Stimulated activated CD8-positive, alpha-beta memory T cell treated with anti-CD3 and anti-CD28 coated beads, Interleukin-7, amount 100 ng/mL, for 48 hours (primary cell): ENCODE results near the gene SAPCD2.
A peak's percentile ranks its signal among the peaks of the same experiment; 100 is the strongest.

Experiments
- DNase-seq, 2 donors: peaks; one replicate each; pipeline ENCODE4 v3.0.0-alpha.2; 2020; ENCODE audit warnings: low read depth in 1 of 2; ENCODE audit errors: extremely low read depth in 1 of 2

The SAPCD2 gene

DNA sequence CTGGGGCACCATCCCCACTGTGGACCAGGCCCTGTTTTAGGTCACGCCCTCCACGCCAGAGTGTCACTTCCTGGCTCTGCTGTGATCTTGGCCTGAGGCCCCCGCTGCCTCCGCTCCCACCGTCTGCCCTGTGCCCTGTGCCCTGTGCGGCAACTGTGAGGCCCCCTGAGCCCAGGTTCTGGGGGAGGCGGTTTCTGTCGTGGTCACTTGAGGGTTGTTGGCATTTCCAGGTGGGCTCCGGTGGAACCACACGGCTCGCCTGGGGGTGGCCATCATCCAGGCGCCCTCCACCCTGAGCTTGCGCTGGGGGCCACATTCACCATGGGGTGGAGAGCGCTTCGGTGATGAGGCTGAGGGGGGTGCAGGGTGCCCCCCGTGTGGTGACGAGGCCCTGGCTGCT is 37.6 kb upstream of the SAPCD2 start:
- DNase-seq, result no peak

DNA sequence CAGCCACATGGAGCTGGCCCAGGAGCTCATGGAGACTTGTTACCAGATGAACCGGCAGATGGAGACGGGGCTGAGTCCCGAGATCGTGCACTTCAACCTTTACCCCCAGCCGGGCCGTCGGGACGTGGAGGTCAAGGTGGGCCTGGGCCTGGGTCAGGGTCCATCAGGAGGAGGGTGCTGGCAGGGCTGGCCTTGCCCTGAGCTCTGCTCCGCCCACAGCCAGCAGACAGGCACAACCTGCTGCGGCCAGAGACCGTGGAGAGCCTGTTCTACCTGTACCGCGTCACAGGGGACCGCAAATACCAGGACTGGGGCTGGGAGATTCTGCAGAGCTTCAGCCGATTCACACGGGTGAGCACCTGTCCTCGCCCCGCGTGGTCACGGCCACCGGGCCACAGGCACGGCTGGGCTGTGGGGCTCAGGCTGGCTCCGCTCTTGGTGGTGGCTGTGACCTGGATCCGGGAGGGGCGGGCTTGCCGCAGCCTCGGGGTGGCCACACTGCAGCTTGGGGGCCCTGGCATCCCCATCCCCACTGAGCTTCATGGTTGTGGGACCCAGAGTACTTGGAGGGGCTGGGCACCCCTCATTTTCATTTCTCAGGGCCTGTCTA is 37.1 kb upstream of the SAPCD2 start:
- DNase-seq, result no peak

DNA sequence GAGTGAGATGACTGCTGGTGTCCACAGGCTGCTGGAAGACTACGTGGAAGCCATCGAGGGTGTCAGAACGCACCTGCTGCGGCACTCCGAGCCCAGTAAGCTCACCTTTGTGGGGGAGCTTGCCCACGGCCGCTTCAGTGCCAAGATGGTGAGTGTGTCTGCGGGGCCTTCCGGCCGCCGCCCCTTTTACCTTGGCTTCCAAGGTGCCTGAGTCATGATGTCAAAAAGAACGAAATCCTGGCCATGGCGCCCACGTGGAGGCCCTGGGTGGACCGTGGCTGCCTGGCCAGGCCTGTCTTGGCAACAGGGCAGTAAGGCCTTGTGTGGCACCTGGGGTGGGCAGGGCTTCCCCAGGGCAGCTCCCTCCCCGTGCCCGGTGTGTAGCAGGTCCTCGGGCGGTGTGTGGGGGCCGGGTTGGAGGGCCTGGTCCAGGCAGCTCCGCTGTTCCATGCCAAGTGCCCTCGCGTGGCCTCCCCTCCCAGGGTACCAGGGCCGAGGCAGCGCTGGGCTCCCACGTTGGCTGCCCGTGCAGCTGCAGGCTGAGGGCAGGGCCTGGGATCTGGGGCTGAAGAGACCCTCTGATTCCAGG is 36.4 kb upstream of the SAPCD2 start:
- DNase-seq, result no peak

DNA sequence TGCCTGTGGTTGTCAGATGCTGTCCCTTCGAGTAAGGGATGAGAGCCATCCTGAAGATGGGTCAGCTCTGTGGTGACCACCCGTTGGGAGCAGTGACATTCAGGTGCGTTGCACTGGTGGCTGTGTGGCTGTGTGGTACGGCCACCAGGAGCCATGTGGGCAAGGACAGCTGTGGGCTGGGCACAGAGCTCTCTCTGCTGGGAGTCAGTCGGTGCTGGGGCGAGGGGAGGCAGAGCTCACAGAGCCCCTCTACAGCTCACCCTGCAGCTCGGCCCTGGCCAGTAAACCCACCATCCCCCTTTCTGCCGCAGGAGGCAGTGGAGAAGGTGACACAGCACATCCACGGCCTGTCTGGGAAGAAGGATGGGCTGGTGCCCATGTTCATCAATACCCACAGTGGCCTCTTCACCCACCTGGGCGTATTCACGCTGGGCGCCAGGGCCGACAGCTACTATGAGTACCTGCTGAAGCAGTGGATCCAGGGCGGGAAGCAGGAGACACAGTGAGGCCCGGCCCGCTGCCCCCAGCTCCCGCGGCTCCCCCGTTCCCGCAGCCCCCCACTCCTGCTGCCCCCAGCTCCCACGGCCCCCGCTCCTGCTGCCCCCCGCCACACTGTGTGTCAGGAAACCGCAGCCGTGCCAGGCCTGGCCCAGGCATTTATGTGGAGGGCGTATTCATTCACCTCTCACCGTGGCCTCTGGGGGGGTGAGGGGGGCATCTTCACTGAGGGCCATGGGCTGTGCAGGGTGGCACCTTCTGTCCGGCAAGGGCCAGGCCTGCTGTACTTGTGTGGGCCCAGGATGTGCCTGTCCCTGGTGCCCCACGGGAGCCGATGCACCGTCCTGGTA is 35.7 kb upstream of the SAPCD2 start:
- DNase-seq, result no peak

DNA sequence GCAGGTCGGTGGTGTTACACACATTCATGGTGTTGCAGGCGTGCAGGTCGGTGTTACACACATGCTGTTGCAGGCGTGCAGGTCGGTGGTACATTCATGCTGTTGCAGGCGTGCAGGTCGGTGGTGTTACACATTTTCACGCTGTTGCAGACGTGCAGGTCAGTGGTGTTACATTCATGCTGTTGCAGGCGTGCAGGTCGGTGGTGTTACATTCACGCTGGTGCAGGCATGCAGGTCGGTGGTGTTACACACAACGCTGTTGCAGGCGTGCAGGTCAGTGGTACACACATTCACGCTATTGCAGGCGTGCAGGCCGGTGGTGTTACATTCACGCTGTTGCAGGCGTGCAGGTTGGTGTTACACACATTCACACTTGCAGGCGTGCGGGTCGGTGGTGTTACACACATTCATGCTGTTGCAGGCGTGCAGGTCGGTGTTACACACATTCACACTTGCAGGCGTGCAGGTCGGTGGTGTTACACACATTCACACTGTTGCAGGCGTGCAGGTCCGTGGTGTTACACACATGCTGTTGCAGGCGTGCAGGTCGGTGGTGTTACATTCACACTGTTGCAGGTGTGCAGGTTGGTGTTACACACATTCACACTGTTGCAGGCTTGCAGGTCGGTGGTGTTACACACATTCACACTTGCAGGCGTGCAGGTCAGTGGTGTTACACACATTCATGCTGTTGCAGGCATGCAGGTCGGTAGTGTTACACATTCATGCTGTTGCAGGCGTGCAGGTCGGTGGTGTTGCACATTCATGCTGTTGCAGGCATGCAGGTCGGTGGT is 33.0 kb upstream of the SAPCD2 start:
- DNase-seq, result no peak

DNA sequence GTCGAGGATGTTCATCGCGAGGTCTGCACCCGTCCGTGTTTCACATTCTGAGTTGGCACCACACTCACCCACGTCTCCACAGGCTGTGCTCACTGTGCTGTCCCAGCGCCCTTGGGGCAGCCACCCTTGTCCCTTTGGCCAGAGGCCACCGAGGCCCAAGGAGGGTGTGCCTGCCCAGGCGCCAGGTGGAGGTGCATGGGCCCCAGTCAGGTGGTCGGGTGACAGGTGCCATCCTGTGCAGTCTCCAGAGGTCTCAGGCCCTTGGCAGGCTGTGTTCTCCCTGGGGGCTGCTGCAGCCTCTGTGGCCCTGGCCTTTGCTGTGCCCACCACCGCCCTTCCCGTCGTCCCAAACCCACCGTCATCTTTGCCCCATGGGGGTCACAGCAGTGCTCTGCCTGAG is 28.9 kb upstream of the SAPCD2 start:
- no peak for DNase-seq

DNA sequence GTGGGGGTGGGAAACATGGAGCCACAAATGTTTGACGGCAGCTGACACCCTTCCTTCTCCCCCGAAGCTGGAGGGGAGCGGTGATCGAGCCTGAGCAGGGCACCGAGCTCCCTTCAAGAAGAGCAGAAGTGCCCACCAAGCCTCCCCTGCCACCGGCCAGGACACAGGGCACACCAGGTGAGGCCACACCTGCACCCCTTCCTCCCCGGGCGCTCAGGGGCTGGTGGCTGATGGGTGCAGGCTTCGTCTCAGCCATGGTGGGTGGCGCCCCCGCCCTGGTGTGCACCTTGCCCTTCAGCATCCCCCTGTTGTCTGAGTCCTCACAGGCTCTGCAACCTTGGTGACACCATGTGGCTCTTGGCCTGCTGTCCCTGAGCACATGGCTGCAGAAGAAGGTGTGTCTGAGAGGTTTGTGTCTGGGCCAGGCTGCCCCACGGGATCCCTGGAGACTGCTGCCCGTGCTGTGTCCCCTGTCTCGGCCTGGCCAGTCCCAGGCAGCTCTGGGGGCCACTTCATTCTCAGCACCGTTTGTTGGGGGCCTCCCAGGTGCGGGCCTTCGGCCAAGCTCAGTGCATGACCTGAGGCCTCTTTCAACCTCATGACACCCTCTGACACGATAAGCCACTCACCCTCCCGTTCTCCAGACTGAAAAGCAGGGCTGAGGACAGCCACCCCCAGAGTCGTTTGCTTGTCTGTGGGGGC is 27.6 kb upstream of the SAPCD2 start:
- no peak for DNase-seq

DNA sequence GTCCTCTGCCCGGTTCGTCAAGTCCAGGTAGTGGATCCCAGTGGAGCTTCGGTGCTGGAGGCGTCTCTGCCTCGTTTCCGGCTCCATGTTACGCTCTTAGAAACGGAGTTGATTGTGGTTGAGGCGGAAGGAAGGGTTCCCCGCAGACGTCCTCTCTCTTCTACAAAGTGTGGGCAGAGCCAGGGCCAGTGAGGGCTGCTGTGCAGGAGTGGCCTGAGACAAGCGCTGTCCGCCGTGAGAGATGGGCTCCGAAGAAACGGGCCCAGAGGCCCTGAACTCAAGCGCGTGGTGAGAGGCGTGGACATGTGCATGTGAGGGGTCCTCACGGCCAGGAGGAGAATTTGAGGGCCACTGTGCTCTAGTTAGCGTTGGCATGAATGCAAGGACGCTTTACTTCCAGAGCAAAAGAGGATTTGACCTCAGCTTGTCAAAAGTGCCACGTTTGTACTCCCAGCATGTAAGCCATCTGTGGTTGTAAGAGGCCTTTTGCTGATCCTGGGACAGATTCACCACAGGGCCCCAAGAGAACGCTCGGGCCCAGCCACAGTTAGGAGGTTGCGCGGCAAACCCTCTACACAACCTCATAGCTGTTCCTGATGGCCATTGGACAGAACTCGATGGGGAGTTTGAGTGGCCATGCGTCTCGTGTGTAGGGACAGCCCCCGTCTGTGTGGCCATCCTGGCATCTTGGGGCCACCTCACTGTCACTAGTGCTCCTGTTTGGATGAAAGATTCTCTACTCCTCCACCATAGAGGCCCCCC is 26.6 kb upstream of the SAPCD2 start:
- DNase-seq, result no peak

DNA sequence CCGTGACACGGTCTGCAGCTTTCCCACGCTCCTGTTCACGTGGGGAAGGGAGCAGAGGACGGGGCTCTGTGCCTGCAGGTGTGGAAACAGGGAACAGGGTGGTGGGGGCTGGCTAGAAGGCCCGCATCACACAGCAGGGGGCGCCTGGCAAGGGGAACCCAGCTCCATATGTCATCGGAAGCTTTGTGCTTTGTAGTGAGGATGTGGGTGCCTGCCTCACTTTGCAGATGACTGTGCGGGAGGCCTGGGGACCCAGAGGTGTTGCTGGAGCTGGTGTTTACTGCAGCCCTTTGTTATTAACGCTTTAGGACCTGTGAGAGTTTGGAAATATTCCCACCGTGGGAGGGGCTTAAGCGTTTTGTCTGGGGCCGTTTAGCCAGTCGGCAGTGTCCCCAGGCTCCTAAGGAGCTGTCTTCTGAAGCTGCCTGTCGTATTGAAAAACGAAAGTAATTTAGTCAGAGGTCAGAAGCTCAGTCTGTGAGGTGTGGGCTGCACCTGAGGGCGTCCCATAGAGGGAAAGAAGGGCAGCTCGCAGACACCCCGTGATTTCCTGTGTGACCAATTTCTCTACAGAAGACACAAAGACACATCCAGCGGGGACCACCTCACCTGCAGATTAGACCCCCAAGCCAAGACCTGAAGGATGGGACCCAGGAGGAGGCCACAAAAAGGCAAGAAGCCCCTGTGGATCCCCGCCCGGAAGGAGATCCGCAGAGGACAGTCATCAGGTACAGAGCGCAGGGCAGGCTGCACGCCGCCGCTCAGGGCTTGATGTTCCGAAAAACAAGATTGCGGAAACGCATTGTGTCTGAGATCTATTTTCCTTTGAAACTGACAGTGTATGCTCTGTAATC is 25.5 kb upstream of the SAPCD2 start:
- peak; percentile 65 to 78 for DNase-seq

DNA sequence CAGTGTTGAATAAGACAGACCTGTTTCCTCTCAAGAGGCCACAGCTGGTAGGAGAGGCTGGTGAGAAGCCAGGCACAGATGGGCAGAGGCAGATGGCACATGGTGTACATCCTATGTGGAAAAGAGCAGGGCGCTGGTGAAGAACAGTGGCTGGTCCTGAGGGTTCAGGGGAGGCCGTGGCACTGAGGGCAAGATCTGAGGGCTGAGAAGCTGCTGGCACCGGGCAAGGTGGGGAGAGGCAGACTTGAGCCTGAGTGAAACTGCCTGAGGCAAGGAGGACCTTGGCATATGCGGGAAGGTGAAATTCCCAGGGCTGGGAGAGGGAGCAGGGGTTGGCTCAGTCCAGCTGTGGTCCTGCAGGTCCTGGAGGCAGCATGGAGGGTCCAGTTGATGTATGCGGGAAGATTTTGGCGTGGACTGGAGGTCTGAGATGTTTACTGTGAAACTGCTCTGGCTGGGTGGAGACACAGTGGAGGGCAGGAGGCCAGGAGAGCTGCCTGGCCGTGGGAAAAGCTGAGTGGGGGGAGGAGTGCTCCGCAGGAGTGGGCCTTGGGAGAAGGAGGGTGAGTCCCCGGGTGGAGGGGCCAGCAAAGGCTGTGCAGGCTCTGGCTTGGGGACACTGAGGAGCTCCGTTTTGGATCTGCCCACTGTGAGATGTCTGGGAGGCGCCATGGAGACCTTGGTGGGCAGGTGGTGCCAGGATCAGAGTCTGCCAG is 19.0 kb upstream of the SAPCD2 start:
- no peak for DNase-seq

DNA sequence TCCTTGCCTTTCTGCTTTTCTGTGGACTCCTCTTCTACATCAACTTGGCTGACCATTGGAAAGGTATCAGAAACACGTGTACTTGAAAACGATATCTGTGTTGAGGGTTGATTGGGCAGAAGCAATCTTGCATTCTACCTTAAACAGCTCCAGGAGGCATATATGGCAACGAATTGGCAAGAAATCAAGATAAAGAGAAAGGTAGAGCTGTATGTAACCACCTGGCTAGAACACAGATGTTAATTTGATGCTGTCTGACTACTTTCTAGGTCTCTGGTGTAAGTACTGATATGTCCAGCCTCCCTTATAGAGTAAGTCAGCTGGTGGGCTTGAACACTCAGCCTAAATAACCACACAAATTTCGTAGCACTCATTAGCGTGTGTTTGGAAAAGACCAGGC is 17.8 kb upstream of the SAPCD2 start:
- no peak for DNase-seq

DNA sequence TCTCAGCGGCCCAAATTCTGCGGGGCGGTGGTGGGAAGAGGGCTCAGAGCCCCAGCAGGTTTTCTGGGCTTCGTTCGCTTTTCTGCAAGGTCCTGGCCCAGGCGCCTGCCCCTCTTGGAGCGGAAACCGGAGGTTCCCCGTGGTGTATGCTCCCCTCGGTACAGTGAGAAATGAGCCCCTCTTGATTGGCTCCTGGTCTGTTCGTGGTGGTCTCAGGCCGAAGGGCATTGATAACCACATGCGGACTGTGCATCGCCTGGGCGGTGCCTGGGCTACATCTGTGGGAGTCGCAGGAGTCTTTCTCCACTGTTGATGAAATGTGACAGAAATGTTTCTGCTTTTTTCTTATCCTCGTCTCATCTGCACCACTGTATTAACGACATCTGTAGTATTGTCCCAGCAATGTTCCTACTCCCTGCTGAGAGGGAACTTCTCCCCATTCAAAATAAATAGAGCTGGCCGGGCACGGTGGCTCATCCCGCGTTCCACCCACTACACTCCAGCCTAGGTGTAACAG is 17.1 kb upstream of the SAPCD2 start:
- DNase-seq, result no peak

DNA sequence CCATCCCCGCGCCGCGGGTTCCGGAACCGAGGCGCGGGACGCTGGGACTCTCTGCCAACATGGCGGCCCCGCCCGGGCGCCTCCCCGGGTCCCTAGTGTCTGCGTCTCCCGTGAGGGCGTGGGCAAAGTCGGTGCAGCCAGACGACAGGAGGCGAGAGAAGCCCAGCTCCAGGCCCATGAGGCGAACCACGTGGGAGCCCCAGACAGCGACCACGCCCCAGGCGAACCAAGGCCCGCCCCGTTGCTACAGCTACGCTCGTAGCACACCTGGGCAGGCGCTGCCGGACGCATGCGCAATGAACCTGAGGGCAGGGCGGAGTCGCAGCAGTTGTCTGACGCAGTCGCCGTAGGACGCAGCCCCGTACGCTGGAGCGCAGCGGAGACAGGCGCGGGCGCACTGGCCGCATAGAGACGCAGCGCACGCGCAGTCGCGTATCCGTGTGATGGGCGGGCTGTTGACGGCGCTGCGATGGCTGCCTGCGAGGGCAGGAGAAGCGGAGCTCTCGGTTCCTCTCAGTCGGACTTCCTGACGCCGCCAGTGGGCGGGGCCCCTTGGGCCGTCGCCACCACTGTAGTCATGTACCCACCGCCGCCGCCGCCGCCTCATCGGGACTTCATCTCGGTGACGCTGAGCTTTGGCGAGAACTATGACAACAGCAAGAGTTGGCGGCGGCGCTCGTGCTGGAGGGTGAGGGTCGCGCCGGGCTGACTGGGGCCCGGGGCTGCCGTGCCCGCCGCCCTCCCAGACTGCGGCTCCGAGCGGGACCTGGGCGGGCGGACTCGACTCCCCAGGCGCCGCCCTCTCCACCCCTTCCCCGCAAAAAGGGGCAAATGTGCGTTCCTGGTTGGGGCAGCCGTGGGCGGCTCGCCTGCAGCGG is 16.4 kb upstream of the SAPCD2 start, which contains the start of gene MAN1B1:
Gene MAN1B1, plus strand, starts transcription at position 455 of the 878 bp plus-strand sequence. Its CDS starts 15 bp downstream, at position 470.
- DNase-seq, result peak; percentile 100

DNA sequence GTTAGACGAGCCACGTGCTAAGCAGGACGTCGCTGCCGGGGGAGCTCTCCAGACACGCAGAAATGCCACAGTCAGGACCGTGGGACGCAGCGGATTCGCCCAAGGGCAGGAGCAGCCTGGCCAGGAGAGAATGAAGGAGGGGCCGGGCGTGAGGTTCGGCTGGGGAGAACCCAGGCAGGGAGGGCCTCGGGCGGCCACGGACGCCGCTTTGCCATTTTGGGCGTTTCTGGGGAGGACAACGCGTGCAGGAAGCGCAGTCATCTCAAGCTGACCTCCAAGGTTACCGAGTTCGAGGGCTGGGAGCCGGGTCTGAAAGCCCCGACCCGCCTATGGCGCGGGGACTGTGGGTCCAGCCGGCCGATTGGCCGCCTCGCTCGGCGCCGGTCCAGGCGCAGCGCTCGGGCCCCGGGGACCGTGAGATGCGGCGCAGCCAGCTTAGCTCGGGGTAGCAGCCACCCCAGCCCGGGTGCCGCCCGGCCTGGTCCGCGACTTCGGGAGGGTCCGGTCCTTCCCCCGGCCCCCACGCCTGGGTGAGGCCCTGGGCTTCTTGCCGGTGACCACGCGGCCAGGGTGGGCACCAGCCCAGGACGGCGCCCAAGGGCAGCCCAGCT is 15.7 kb upstream of the SAPCD2 start:
- no peak for DNase-seq

DNA sequence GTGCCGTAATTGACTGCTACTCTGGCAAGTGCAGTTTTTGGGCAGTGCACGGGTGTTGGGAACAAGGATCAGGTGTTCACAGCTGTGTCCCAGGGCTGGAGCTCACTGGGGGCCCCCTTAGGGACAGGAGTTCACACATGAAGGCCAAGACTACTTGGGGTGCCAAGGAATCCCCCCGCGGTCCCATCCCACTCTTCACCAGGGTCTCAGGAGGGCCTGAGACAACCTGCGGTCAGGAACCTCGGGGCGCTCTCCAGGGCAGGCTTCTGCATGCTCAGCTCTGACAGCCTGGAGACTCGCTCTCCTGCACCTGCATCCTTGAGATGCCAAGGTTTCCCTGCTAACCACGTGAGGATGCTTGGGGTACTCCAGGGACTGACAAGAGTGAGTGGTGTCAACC is 14.2 kb upstream of the SAPCD2 start:
- DNase-seq, result no peak

DNA sequence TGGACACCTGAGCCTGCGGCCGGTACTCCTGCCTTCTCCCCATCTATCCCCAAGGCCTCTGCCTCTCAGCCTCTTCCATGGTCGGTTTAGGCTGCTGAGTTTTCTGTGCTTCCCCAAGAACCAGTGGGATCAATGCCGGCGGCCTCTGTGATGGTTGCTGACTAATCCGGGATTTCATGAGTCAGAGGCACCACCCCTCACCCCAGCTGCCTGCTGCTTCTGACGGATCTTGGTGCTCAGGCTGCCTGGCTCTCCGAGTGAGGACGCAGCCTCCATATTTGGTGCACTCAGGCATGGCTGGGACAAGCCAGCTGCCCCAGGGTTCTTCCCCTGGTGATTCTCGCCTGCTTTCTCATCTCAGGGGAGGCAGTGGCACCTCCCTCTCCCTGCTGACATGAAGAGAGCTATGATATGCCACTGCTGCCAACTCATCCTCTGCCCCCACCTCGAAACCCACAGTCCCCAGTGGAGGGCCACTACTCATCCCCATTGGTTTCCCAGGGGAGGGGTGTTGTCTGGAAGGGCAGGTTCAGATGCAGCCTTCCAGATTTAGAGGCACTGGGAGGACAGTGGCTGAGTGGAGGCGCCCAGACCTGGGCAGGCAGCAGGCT is 13.1 kb upstream of the SAPCD2 start:
- DNase-seq, result peak in 1 of 2 donors; percentile 40
